Thoracic aorta (tissue), 2 donors: ENCODE measurements around the gene CLASP1. TPM values are rescaled to one million over a fixed set of nuclear protein-coding genes. Genes with fewer than 3 reads are reported as not detected.
"Not testable (repeated sequence)": the region's sequence is repeated elsewhere in the genome, so short reads cannot be mapped to it uniquely, and the experiment has no call there.

Source experiments
- ATAC-seq: fragments of 150-250 bp; one replicate; pipeline ENCODE4 v1.8.0; 2017; ENCODE audit warnings: low read depth; ENCODE audit not compliant: insufficient number of reproducible peaks, low FRiP score
- DNase-seq: peaks from one replicate; pipeline ENCODE4 v3.0.0-alpha.2; 2020; ENCODE audit warnings: low spot score
- H3K27ac ChIP-seq, 2 donors: fragments of 200-600 bp; sonication (generic); 1 replicate in 1 of 2; 2 replicates in 1 of 2; pipeline ENCODE4 v1.5.1; 2016; ENCODE audit warnings: mild to moderate bottlenecking in 2 of 2, moderate library complexity in 2 of 2
- H3K27me3 ChIP-seq: fragments of 200-600 bp; sonication (generic); replicated peaks from 2 replicates; pipeline ENCODE4 v1.6.0; 2016; ENCODE audit warnings: mild to moderate bottlenecking; ENCODE audit not compliant: insufficient read depth
- H3K36me3 ChIP-seq: fragments of 200-600 bp; sonication (generic); one replicate; pipeline ENCODE4 v1.5.1; 2016
- H3K4me1 ChIP-seq, 2 donors: fragments of 200-600 bp; sonication (generic); 1 replicate in 1 of 2; 2 replicates in 1 of 2; pipeline versions ENCODE4 v1.5.1 to v1.6.0; 2016; ENCODE audit warnings: low read depth in 2 of 2, mild to moderate bottlenecking in 1 of 2; ENCODE audit not compliant: control insufficient read depth in 1 of 2
- H3K4me3 ChIP-seq: fragments of 200-600 bp; sonication (generic); 2 replicates; pipeline ENCODE4 v1.5.1; 2016; ENCODE audit warnings: mild to moderate bottlenecking
- H3K9me3 ChIP-seq: fragments of 200-600 bp; sonication (generic); 2 replicates; pipeline ENCODE4 v1.5.1; 2016
- total RNA-seq, 2 donors: library from RNA; depleted of rRNA; stranded (reverse); fragments of >200 nt; gene quantifications; one replicate each; pipeline versions ENCODE4 v1.1.0 to v1.2.3, GENCODE V29; 2016
- TF ChIP-seq, protein P1 (sequence below): fragments of 200-600 bp; sonication (generic); IDR thresholded peaks from one replicate; pipeline ENCODE4 v1.5.1; 2019; ENCODE audit warnings: antibody characterized with exemption

The CLASP1 gene
- total RNA-seq, 2 donors from 2014 or later: 69.7 to 113 TPM

DNA sequence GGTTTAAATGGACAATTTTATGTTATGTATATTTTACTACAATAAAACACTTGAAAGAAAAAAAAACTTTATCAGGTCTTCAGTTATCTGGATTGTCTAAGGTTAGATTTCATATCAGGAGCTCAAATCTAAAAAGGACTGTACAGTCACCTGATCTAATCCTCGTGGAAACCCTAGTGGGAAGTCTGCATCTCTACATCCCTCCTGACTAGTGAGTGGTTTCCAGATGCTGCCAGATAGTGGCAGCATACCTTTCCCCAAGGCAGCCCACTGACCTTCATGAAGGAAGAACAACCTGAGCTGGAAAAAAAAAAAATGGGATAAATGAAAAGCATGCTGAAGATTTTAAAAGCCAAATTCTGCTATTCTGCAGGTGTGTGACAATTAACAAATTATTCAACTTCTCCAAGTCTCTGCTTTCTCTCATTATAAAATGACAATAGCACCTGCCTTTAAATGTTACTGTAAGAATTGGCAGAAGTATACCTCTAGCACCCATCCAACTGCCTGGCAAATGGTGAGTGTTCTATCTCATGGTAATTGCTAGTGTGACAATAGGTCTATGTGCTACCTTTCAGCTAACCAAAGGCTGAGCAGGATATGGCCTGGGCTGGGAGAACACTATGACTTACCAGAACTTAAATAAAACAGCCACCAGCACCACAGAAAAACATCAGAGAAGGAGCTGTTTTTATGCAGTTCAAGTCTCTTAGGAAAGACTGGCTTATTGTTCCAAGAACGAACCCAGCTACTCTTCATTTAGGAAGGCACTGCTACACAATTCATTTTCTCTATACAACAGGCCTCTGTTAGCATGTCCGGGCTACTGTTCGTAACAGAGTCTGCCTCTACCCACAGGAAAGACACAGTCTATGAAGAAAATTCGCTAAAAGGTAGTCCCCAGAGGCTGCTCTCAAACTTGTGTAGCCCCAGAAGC, 8.6 kb downstream of the CLASP1 start:
- Histone ChIP-seq H3K27me3 (no peaks in the 10 kb centered on the region), H3K9me3 (no peaks in the 10 kb centered on the region), H3K4me1 (peaks cover 5 to 10% of the 10 kb centered on the region in 2 donors), H3K27ac (no peak overlapping the region), H3K4me3 (no peak overlapping the region), H3K36me3 (peaks cover 2% of the 10 kb centered on the region)
- TF ChIP-seq, protein P1, sequence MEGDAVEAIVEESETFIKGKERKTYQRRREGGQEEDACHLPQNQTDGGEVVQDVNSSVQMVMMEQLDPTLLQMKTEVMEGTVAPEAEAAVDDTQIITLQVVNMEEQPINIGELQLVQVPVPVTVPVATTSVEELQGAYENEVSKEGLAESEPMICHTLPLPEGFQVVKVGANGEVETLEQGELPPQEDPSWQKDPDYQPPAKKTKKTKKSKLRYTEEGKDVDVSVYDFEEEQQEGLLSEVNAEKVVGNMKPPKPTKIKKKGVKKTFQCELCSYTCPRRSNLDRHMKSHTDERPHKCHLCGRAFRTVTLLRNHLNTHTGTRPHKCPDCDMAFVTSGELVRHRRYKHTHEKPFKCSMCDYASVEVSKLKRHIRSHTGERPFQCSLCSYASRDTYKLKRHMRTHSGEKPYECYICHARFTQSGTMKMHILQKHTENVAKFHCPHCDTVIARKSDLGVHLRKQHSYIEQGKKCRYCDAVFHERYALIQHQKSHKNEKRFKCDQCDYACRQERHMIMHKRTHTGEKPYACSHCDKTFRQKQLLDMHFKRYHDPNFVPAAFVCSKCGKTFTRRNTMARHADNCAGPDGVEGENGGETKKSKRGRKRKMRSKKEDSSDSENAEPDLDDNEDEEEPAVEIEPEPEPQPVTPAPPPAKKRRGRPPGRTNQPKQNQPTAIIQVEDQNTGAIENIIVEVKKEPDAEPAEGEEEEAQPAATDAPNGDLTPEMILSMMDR: no peak
- DNase-seq (no peak), ATAC-seq (no peak)

DNA sequence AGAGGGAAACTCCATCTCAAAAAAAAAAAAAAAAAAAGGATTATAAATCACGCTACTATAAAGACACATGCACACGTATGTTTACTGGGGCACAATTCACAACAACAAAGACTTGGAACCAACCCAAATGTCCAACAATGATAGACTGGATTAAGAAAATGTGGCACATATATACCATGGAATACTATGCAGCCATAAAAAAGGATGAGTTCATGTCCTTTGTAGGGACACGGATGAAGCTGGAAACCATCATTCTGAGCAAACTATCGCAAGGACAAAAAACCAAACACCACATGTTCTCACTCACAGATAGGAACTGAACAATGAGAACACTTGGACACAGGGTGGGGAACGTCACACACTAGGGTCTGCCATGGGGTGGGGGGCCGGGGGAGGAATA, 9.4 kb downstream of the CLASP1 start:
- not testable (repeated sequence) for H3K4me3 ChIP-seq, DNase-seq, H3K27me3 ChIP-seq, H3K27ac ChIP-seq, ATAC-seq, H3K36me3 ChIP-seq, H3K9me3 ChIP-seq
- peaks cover 6 to 12% of the 10 kb centered on the region in 2 donors for H3K4me1 ChIP-seq

DNA sequence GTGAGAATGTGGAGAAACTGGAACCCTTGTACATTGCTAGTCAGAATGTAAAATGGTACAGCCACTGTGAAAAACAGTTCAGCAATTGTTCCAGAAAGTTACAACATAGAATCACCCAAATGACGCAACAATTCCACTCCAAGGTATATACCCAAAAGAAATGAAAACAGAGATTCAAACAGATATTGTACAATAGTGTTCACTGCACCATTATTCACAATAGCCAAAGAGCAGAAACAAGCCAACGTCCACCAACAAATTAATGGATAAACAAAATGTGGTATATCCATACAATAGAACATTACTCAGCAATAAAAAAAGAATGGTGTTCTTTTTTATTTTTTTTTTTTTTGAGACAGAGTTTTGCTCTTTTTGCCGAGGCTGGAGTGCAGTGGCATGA, 10.9 kb downstream of the CLASP1 start:
- TF ChIP-seq, protein P1: no peak
- H3K4me3 ChIP-seq: no peak overlapping the region
- H3K9me3 ChIP-seq: no peaks in the 10 kb centered on the region
- peaks cover 2% of the 10 kb centered on the region for H3K36me3 ChIP-seq
- no peak overlapping the region for H3K27ac ChIP-seq
- H3K27me3 ChIP-seq: no peaks in the 10 kb centered on the region
- H3K4me1 ChIP-seq: peaks cover 21 to 26% of the 10 kb centered on the region in 2 donors
- DNase-seq: no peak
- no peak for ATAC-seq

DNA sequence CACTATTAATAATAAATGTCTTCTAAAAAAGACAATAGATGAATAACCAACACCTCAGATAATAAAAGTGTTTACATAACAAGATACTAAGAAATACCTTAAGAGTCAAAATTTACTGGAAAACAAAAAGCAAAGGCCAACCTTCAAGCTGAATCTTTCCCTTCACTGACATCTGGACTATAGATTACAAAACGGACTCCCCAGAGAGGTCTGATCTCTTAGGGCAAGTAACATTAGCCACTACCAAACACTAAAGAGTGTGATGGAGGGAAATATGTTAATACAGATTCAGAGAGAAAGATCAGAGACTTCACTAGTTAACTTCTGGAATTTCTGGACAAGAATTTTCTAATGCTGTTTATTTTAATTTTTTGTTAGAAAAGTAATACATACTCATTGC, 13.9 kb downstream of the CLASP1 start:
- TF ChIP-seq, protein P1: no peak
- DNase-seq: no peak
- Histone ChIP-seq H3K27me3 (no peaks in the 10 kb centered on the region), H3K4me1 (peaks cover 24 to 38% of the 10 kb centered on the region in 2 donors), H3K9me3 (no peaks in the 10 kb centered on the region), H3K27ac (no peak overlapping the region), H3K36me3 (peaks cover 2% of the 10 kb centered on the region), H3K4me3 (no peak overlapping the region)
- ATAC-seq: no peak

DNA sequence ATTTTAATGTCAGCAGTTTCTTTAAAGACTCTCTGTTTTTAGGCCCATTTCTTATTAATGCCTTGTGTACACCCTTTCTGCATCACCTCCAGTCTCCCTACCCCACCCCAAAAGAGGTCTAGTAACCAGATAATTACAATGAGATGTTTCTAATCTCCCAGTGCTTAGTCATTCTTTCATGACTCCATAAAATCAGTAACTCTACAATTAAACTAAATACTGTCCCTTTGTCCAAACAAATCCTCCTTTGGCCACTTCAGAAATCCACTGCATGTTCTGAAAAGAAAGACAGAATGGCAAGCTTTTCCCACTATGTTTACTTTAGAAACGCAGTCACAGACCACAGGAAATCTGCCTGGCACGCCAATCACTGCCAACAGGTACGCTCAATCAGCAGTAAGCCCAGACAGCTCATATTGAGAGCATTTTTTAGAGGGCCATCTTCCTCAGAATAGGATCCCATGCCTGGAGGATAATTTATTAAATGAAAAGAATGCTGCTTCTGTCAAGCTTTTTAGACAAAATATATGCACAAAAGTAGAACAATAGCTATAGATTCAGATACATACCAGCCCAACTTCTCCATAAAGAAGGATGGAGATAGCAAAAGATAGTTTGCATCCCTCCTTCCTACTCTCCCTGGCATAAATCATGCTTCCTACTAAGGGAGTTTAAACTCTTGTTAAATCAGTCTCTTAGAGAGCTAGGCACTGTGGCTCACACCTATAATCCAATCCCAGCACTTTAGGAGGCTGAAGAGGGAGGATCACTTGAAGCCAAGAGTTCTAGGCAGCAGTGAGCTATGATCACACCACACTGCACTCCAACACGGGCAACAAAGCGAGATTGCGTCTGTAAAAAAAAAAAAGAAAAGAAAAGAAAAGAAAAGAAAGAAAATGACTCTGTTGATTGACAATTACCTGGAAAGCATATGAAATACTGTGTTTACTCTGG, 14.6 kb downstream of the CLASP1 start:
- DNase-seq: no peak
- H3K27ac ChIP-seq: peak overlapping the region in 1 of 2 donors; percentile 18
- peaks cover 2% of the 10 kb centered on the region for H3K36me3 ChIP-seq
- H3K4me3 ChIP-seq: no peak overlapping the region
- H3K4me1 ChIP-seq: peaks cover 24 to 38% of the 10 kb centered on the region in 2 donors
- no peaks in the 10 kb centered on the region for H3K27me3 ChIP-seq
- TF ChIP-seq, protein P1: no peak
- H3K9me3 ChIP-seq: no peaks in the 10 kb centered on the region
- no peak for ATAC-seq
